WTC11 (cell line): ENCODE data around the gene CRABP2.

Experiments
- CREB1 ChIP-seq: sonication (generic); formaldehyde crosslinking; IDR thresholded peaks from 2 replicates; pipeline ENCODE4 v1.8.0; 2023; ENCODE audit warnings: mild to moderate bottlenecking, missing genetic modification reagents
- NFYB ChIP-seq: sonication (generic); formaldehyde crosslinking; conservative IDR thresholded peaks from 2 replicates; pipeline ENCODE4 v1.8.0; 2022; ENCODE audit warnings: low read depth, missing genetic modification reagents
- TF ChIP-seq, protein P1 (sequence below): fragments of 200-600 bp; IDR thresholded peaks from 2 replicates; pipeline ENCODE4 v1.8.0; 2022; ENCODE audit warnings: antibody characterized with exemption
- TF ChIP-seq, protein P2 (sequence below): fragments of 250-450 bp; sonication (Bioruptor Pico); IDR thresholded peaks from 2 replicates; pipeline ENCODE4 v2.1.2; 2022; ENCODE audit warnings: mild to moderate bottlenecking, moderate library complexity

DNA sequence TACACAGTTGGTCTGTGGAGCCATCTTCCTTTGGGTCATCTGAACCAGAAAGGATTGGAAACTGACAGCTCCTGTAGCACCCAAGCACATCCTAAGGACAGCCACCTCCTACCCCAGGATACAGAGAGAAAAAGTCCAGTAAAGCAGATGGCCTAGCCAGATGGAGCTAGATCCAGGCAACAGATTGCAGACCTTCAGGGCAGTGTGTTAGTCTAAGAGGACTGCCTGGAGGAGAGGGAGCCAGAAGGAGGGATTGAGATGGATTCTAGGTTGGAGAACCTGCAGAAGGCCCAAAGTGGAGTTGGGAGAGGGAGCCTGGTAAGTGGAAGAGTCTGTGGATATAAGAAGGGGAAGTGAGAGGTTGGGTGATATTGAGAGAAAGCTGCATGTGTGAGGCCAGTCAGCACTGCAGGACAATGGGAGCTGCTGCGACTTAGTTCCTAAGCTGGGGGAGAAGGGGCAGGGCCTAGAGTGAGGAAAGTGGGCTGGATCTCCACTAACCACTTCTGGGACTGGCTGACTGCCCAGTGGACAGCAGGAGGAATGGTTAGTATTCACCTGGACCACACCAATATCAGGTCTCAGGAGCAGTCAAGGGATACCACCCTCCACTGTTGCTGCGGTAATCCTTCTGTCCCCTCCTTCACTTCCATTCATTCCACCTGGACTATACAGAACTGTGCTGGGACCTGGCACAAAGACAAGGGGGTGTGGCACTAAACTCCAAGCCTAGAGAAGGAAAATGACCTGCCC, 50.1 kb downstream of the CRABP2 start:
- no peak for TF ChIP-seq NFYB (CRISPR knock-in tag)
- TF ChIP-seq, protein P1, sequence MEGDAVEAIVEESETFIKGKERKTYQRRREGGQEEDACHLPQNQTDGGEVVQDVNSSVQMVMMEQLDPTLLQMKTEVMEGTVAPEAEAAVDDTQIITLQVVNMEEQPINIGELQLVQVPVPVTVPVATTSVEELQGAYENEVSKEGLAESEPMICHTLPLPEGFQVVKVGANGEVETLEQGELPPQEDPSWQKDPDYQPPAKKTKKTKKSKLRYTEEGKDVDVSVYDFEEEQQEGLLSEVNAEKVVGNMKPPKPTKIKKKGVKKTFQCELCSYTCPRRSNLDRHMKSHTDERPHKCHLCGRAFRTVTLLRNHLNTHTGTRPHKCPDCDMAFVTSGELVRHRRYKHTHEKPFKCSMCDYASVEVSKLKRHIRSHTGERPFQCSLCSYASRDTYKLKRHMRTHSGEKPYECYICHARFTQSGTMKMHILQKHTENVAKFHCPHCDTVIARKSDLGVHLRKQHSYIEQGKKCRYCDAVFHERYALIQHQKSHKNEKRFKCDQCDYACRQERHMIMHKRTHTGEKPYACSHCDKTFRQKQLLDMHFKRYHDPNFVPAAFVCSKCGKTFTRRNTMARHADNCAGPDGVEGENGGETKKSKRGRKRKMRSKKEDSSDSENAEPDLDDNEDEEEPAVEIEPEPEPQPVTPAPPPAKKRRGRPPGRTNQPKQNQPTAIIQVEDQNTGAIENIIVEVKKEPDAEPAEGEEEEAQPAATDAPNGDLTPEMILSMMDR = no peak
- TF ChIP-seq CREB1 = no peak
- TF ChIP-seq, protein P2, sequence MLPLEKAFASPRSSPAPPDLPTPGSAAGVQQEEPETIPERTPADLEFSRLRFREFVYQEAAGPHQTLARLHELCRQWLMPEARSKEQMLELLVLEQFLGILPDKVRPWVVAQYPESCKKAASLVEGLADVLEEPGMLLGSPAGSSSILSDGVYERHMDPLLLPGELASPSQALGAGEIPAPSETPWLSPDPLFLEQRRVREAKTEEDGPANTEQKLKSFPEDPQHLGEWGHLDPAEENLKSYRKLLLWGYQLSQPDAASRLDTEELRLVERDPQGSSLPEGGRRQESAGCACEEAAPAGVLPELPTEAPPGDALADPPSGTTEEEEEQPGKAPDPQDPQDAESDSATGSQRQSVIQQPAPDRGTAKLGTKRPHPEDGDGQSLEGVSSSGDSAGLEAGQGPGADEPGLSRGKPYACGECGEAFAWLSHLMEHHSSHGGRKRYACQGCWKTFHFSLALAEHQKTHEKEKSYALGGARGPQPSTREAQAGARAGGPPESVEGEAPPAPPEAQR (CRISPR knock-in tag) = no peak
